IMR-90 (cell line): Measurements from ENCODE around the gene TRPC6. TPM values are rescaled to one million over a fixed set of nuclear protein-coding genes. Genes with fewer than 3 reads are reported as not detected.
A peak's percentile ranks its signal among the peaks of the same experiment; 100 is the strongest.

Experiments used
- ATAC-seq: fragments of 200-7000 bp; cut with Tn5 transposase; 2 replicates; pipeline ENCODE4 v1.9.1; 2020; ENCODE audit warnings: low read depth, mild to moderate bottlenecking, moderate library complexity
- BruUV-seq: library from RNA; stranded (reverse); fragments of 400-500 nt; replicated peaks from 2 replicates; lab custom pipeline; 2021; lab: Mats Ljungman, UMichigan
- CTCF ChIA-PET: fragments of 300-600 bp; formaldehyde crosslinking; extraction: SDS; loops from one replicate; lab custom pipeline; 2021; ENCODE audit warnings: antibody characterized with exemption; lab: Yijun Ruan, JAX
- POLR2A ChIA-PET: fragments of 300-600 bp; sonication (Branson Sonifier 250); formaldehyde crosslinking; loops from one replicate; lab custom pipeline; 2022; ENCODE audit warnings: antibody characterized with exemption; ENCODE audit not compliant: unreplicated experiment; lab: Charles Lee
- DNase-seq: peaks from one replicate; pipeline ENCODE4 v3.0.0; 2013
- H2AFZ ChIP-seq: replicated peaks from 2 replicates; pipeline ENCODE3; 2013; ENCODE audit warnings: low read length, mild to moderate bottlenecking; ENCODE audit not compliant: poor library complexity
- H2AK5ac ChIP-seq: 2 replicates; pipeline ENCODE4 v1.6.1; 2013; ENCODE audit warnings: low read depth, low read length, inconsistent platforms
- H2AK9ac ChIP-seq: replicated peaks from 2 replicates; pipeline ENCODE3; 2013; ENCODE audit warnings: mild to moderate bottlenecking, low read depth, low read length, moderate library complexity; ENCODE audit not compliant: poor library complexity
- H2BK120ac ChIP-seq: 2 replicates; pipeline ENCODE4 v1.6.1; 2013; ENCODE audit warnings: low read depth, low read length, inconsistent platforms
- H2BK15ac ChIP-seq: 3 replicates; pipeline ENCODE4 v1.6.1; 2013; ENCODE audit warnings: low read depth, low read length, inconsistent platforms
- H2BK20ac ChIP-seq: 2 replicates; pipeline ENCODE4 v1.6.1; 2013; ENCODE audit warnings: low read depth, mild to moderate bottlenecking, inconsistent platforms, low read length, moderate library complexity
- H2BK5ac ChIP-seq: 2 replicates; pipeline ENCODE4 v1.6.1; 2013; ENCODE audit warnings: mild to moderate bottlenecking, low read depth, low read length, inconsistent platforms; ENCODE audit not compliant: poor library complexity, severe bottlenecking
- H3K14ac ChIP-seq: replicated peaks from 2 replicates; pipeline ENCODE4 v1.6.1; 2013; ENCODE audit warnings: low read depth, low read length, inconsistent platforms
- H3K18ac ChIP-seq: 2 replicates; pipeline ENCODE4 v1.6.1; 2013; ENCODE audit warnings: low read depth, low read length, control low read depth
- H3K23ac ChIP-seq: 2 replicates; pipeline ENCODE4 v1.6.1; 2013; ENCODE audit warnings: low read depth, low read length, inconsistent platforms
- H3K27ac ChIP-seq: 2 replicates; pipeline ENCODE4 v1.5.1; 2013; ENCODE audit warnings: mild to moderate bottlenecking, control low read depth, low read length; ENCODE audit not compliant: insufficient read depth
- H3K27me3 ChIP-seq: 2 replicates; pipeline ENCODE4 v1.6.1; 2013; ENCODE audit warnings: low read length; ENCODE audit not compliant: control insufficient read depth, insufficient read depth
- H3K36me3 ChIP-seq: 2 replicates; pipeline ENCODE4 v1.6.1; 2013; ENCODE audit warnings: low read length, mixed read lengths; ENCODE audit not compliant: control insufficient read depth, insufficient read depth
- H3K4ac ChIP-seq: 2 replicates; pipeline ENCODE4 v1.6.1; 2013; ENCODE audit warnings: low read depth, low read length, inconsistent platforms
- H3K4me1 ChIP-seq: 2 replicates; pipeline ENCODE4 v1.6.1; 2013; ENCODE audit warnings: low read length, mixed read lengths; ENCODE audit not compliant: control insufficient read depth, insufficient read depth
- H3K4me2 ChIP-seq: 2 replicates; pipeline ENCODE4 v1.6.1; 2013; ENCODE audit warnings: low read depth, mild to moderate bottlenecking, control low read depth, low read length, moderate library complexity
- H3K4me3 ChIP-seq: 2 replicates; pipeline ENCODE4 v1.5.1; 2013; ENCODE audit warnings: low read depth, mild to moderate bottlenecking, control low read depth, low read length, moderate library complexity; ENCODE audit not compliant: insufficient read depth
- H3K56ac ChIP-seq: 2 replicates; pipeline ENCODE4 v1.6.1; 2013; ENCODE audit warnings: low read length, inconsistent platforms; ENCODE audit not compliant: insufficient read depth; ENCODE audit errors: extremely low read depth
- H3K79me1 ChIP-seq, 2 experiments: 2 replicates each; pipeline ENCODE4 v1.6.1; 2013; ENCODE audit warnings: low read length in 2 of 2, inconsistent platforms in 1 of 2, low read depth in 1 of 2
- H3K9ac ChIP-seq: 2 replicates; pipeline ENCODE4 v1.6.1; 2013; ENCODE audit warnings: low read depth, low read length, control low read depth
- H3K9me1 ChIP-seq: 2 replicates; pipeline ENCODE4 v1.6.1; 2013; ENCODE audit warnings: low read length, inconsistent platforms; ENCODE audit not compliant: insufficient read depth
- H3K9me3 ChIP-seq: 2 replicates; pipeline ENCODE4 v1.6.1; 2013; ENCODE audit warnings: low read length; ENCODE audit not compliant: control insufficient read depth, insufficient read depth
- H4K20me1 ChIP-seq: 2 replicates; pipeline ENCODE4 v1.6.1; 2013; ENCODE audit warnings: low read length, inconsistent platforms; ENCODE audit not compliant: insufficient read depth
- H4K5ac ChIP-seq: 2 replicates; pipeline ENCODE4 v1.6.1; 2013; ENCODE audit warnings: mild to moderate bottlenecking, low read depth, low read length, control low read depth
- H4K8ac ChIP-seq, 2 experiments: 2 replicates each; pipeline ENCODE4 v1.6.1; 2013; ENCODE audit warnings: low read depth in 2 of 2, low read length in 2 of 2, control low read depth in 1 of 2, inconsistent platforms in 1 of 2
- H4K91ac ChIP-seq: 2 replicates; pipeline ENCODE4 v1.6.1; 2013; ENCODE audit warnings: low read depth, low read length, inconsistent platforms; ENCODE audit not compliant: insufficient read depth
- CEBPB ChIP-seq: IDR thresholded peaks from 2 replicates; pipeline ENCODE4 v1.6.1; 2012; ENCODE audit warnings: low read depth, low read length, improper control_type of control experiment
- CHD1 ChIP-seq: IDR thresholded peaks from 2 replicates; pipeline ENCODE4 v1.6.1; 2012; ENCODE audit warnings: low read depth, low read length, improper control_type of control experiment
- MAZ ChIP-seq: IDR thresholded peaks from 2 replicates; pipeline ENCODE4 v1.6.1; 2012; ENCODE audit warnings: low read depth, mild to moderate bottlenecking, low read length, improper control_type of control experiment, moderate library complexity, borderline replicate concordance
- WGBS, 2 experiments: methylation state at CpG; one replicate each; pipeline versions ENCODE4 v1.1.5 to v1.1.7; 2013; ENCODE audit warnings: missing lambda C conversion rate in 2 of 2; ENCODE audit not compliant: insufficient read length in 1 of 2; ENCODE audit errors: extremely low coverage in 2 of 2; 5-methylcytosine and 5-hydroxymethylcytosine counted together
- dilution Hi-C: fragments of 300-500 bp; cut with HindIII; formaldehyde crosslinking; loops from one replicate; pipeline ENCODE4 v1.14.3; 2018; ENCODE audit warnings: low sequenced_read_pairs; ENCODE audit not compliant: unreplicated experiment
- in situ Hi-C: fragments of 300-500 bp; cut with MboI; formaldehyde crosslinking; loops from 3 replicates; pipeline ENCODE4 v1.14.3; 2019; ENCODE audit warnings: low sequenced_read_pairs, inconsistent platforms, mixed read lengths
- intact Hi-C: fragments of 100-400 bp; cut with micrococcal nuclease; formaldehyde crosslinking; loops from 2 replicates; pipeline ENCODE4 v1.10.0; 2022
- polyA plus RNA-seq, 3 experiments: library from polyadenylated mRNA; depleted of rRNA; stranded (reverse); fragments of >200 nt; gene quantifications; 2 replicates each; pipeline ENCODE4 v1.2.3, GENCODE V29; 2012; ENCODE audit warnings: low replicate concordance in 1 of 3
- total RNA-seq: library from RNA; depleted of rRNA; stranded (reverse); fragments of >200 nt; gene quantifications from 2 replicates; pipeline ENCODE4 v1.2.3, GENCODE V29; 2012

The TRPC6 gene
- total and polyA plus RNA-seq, 2 of the 4 experiments (the other 2 are of a cell fraction), result 0.99 to 2.3 TPM

DNA sequence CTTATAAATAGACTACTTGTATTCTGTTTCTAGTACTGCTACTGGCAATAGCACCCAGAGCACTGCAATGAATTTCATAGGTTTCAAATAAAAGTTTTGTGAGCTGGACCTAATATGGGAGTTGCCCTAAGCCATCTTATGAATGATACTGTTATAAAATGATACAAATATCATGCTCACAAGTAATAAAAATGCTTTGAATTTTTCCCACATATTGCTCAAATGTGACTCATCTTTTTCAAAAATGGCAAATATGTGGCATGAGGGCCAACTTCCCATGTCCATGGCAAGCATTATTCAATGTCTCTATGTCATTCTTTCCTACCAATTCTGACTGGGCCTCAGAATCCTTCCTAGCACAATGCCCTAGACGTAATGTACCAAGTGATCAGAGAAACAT, 137.6 kb downstream of the TRPC6 start:
- Histone ChIP-seq H4K5ac (no peak overlapping the region), H3K9me3 (no peaks in the 10 kb centered on the region), H2BK120ac (peak overlapping the region; percentile 55), H3K18ac (peak overlapping the region; percentile 76; the same call in 1 of the 2 replicates), H3K14ac (no peak overlapping the region), H3K36me3 (peaks cover under 1% of the 10 kb centered on the region; the same call in 1 of the 2 replicates), H3K4ac (peak overlapping the region; percentile 46; the same call in 1 of the 2 replicates), H2AK9ac (no peak overlapping the region), H3K27me3 (no peaks in the 10 kb centered on the region), H2AFZ (no peak overlapping the region), H2AK5ac (peak overlapping the region; percentile 10; the same call in 1 of the 2 replicates), H3K4me2 (no peak overlapping the region), H3K9me1 (peaks cover 20% of the 10 kb centered on the region), H4K91ac (peak overlapping the region; percentile 17; the same call in 1 of the 2 replicates), H3K56ac (no peak overlapping the region), H3K79me1 (no peaks in the 10 kb centered on the region), H3K27ac (no peak overlapping the region), H4K20me1 (peaks cover 4% of the 10 kb centered on the region; the same call in 1 of the 2 replicates), H3K4me1 (peaks cover 18% of the 10 kb centered on the region), H3K9ac (no peak overlapping the region), H3K23ac (no peak overlapping the region), H2BK20ac (peak overlapping the region; percentile 65; the same call in 1 of the 2 replicates), H4K8ac (peak overlapping the region; percentile 29 to 43; a peak in 1 of 4 replicates), H2BK5ac (peak overlapping the region; percentile 87), H2BK15ac (no peak overlapping the region; the same call in 2 of the 3 replicates), H3K4me3 (no peak overlapping the region)
- TF ChIP-seq CEBPB (peak; percentile 24; the same call in 1 of the 2 replicates), MAZ (no peak), CHD1 (no peak)
- peak; percentile 56 for DNase-seq
- in situ Hi-C loops, result loop anchor here (10.0 to 25.0 kb wide), 3 partner anchors 399 to 1041 kb away; no protein-coding TSS in a partner anchor
- dilution Hi-C loops, result no loop called here
- BruUV-seq, result no TSS peak
- 0 out of 2 replicates have a peak, but pooled peaks have one; percentile 3 for ATAC-seq
- WGBS, 2 experiments, result no CpG with 5 or more reads among the region's 1 CpG
- intact Hi-C loops, result no loop called here
- POLR2A ChIA-PET, result no interaction called here
- CTCF ChIA-PET, result interaction anchor here (0.8 kb wide), 1 partner anchor 561 kb away, joined by 3 read pairs; no protein-coding TSS in a partner anchor
